Measurements from ENCODE around the gene SMOC2. TPM values are rescaled to one million over a fixed set of nuclear protein-coding genes. Genes with fewer than 3 reads are reported as not detected.

Gene SMOC2
- total and polyA plus RNA-seq, 7 donors = 12.3 to 90.3 (median 22.8) TPM

DNA sequence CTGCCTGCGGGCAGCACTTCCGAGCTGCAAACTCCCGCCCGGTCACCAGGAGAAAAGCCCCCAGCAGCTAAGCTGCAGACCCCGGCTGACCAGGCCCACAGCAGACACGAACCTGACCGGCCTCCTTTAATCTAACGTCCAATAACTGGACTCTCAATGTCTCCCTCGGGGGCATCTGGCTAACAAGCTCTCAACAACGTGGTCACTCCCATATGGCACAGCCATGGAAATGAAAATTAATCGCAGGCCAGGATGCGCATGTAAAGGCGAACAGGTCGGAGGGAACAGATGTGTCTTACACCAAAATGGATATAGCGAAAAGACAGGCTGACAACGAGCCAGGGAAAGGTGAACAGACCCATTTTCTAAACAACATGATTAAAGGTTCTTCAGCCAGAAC, 44.4 kb upstream of the SMOC2 start:
- no peaks in the 10 kb centered on the region for H3K36me3 ChIP-seq (ENCODE audit: insufficient read depth in 1 of 2, low read depth in 1 of 2)
- no peaks in the 10 kb centered on the region for H3K27me3 ChIP-seq (ENCODE audit: insufficient read depth in 3 of 3, low read length in 2 of 3)
- ATAC-seq (no peak), DNase-seq (no peak)
- H3K9me3 ChIP-seq = no peaks in the 10 kb centered on the region
- intact Hi-C loops (cut with DNase I) = no loop called here
- TF ChIP-seq, protein P1, sequence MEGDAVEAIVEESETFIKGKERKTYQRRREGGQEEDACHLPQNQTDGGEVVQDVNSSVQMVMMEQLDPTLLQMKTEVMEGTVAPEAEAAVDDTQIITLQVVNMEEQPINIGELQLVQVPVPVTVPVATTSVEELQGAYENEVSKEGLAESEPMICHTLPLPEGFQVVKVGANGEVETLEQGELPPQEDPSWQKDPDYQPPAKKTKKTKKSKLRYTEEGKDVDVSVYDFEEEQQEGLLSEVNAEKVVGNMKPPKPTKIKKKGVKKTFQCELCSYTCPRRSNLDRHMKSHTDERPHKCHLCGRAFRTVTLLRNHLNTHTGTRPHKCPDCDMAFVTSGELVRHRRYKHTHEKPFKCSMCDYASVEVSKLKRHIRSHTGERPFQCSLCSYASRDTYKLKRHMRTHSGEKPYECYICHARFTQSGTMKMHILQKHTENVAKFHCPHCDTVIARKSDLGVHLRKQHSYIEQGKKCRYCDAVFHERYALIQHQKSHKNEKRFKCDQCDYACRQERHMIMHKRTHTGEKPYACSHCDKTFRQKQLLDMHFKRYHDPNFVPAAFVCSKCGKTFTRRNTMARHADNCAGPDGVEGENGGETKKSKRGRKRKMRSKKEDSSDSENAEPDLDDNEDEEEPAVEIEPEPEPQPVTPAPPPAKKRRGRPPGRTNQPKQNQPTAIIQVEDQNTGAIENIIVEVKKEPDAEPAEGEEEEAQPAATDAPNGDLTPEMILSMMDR (IDR thresholded peaks at IDR 0.05) = no peak
- WGBS, 3 donors = 72 to 77% (median 73%) methylated on average over 16 of the region's 16 CpGs
- H3K27ac ChIP-seq = no peak overlapping the region
- H3K4me1 ChIP-seq = no peaks in the 10 kb centered on the region
- no peak overlapping the region for H3K4me3 ChIP-seq

GRCh38 chr6:168397012-168397411, 44.0 kb upstream of the SMOC2 start:
- TF ChIP-seq, protein P1 (IDR thresholded peaks at IDR 0.05) = no peak
- DNase-seq (no peak), ATAC-seq (no peak)
- 73 to 78% (median 75%) methylated on average over 10 of the region's 10 CpGs for WGBS, 3 donors
- Histone ChIP-seq H3K27me3 (ENCODE audit: insufficient read depth in 3 of 3, low read length in 2 of 3) (no peaks in the 10 kb centered on the region), H3K36me3 (ENCODE audit: insufficient read depth in 1 of 2, low read depth in 1 of 2) (no peaks in the 10 kb centered on the region), H3K4me1 (no peaks in the 10 kb centered on the region), H3K9me3 (no peaks in the 10 kb centered on the region), H3K4me3 (no peak overlapping the region), H3K27ac (no peak overlapping the region)
- intact Hi-C loops (cut with DNase I) = no loop called here

DNA sequence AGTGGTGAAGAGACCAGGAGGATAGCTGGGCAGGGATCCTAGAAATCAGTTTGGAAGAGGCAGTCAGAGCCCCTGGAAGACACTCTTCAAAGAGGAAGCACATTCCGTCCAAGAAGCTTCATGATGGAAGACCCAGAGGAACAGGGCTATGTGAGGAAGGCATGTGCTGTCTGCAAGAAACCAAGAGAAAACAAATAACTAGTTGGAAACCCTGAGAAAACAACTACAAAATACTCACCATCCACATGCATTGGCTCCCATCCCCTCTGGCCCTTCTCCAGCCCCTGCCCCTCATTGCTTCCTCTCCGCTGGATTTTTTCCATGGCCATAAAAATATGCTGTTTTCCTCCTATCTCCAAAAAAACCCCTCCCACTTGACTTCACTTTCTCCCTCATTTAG, 40.9 kb upstream of the SMOC2 start:
- Histone ChIP-seq H3K4me3 (no peak overlapping the region), H3K27ac (no peak overlapping the region), H3K36me3 (ENCODE audit: insufficient read depth in 1 of 2, low read depth in 1 of 2) (no peaks in the 10 kb centered on the region), H3K27me3 (ENCODE audit: insufficient read depth in 3 of 3, low read length in 2 of 3) (no peaks in the 10 kb centered on the region), H3K4me1 (no peaks in the 10 kb centered on the region), H3K9me3 (no peaks in the 10 kb centered on the region)
- ATAC-seq (peak in 3 of 4 donors; percentile 47 to 71 (median 60)), DNase-seq (peak; percentile 49 to 82)
- TF ChIP-seq, protein P1 (IDR thresholded peaks at IDR 0.05) = no peak
- WGBS, 3 donors = 26 to 34% (median 32%) methylated on average over 2 of the region's 2 CpGs
- intact Hi-C loops (cut with DNase I) = no loop called here

DNA sequence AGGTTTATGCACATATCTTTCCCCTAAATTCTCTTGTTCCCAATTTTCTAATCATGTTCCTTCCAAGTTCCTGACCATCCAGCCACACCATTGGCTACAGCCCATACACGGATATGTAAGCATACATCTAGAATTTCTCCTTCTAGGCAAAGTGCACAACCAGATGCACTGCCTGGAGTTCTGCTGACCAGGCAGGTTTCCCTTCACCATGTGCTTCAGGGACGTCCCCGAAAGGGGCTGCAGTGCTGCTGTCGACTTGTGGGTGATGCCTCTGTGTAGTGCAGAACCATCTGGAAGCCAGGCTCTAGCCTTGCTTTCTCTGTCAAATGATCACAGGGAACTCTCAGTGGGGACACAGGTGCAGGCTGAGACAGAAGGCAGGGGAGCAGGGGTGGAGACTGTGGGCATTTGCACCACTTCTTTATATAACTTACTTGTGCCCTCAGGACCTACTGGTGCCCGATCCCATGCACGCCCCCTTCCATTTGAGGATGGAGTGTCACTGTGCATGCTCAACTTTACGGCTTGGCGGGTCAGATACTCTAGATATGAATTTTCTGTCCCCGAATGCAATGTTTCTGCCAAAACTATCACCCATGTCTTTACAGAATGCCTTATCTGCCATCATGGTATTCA, 37.5 kb upstream of the SMOC2 start:
- no peaks in the 10 kb centered on the region for H3K9me3 ChIP-seq
- intact Hi-C loops (cut with DNase I) = no loop called here
- no peaks in the 10 kb centered on the region for H3K4me1 ChIP-seq
- H3K36me3 ChIP-seq (ENCODE audit: insufficient read depth in 1 of 2, low read depth in 1 of 2) = no peaks in the 10 kb centered on the region
- no peak for ATAC-seq
- no peak overlapping the region for H3K27ac ChIP-seq
- H3K27me3 ChIP-seq (ENCODE audit: insufficient read depth in 3 of 3, low read length in 2 of 3) = no peaks in the 10 kb centered on the region
- WGBS, 3 donors = 77 to 90% (median 80%) methylated on average over 9 of the region's 9 CpGs
- H3K4me3 ChIP-seq = no peak overlapping the region
- TF ChIP-seq, protein P1 (IDR thresholded peaks at IDR 0.05) = no peak
- no peak for DNase-seq

GRCh38 chr6:168404560-168404959, 36.4 kb upstream of the SMOC2 start:
- WGBS, 3 donors = 46 to 69% (median 54%) methylated on average over 1 of the region's 1 CpG
- DNase-seq = no peak

More at GRCh38 chr6:168404560-168404959, 36.4 kb upstream of the SMOC2 start:
- Histone ChIP-seq H3K4me1 (no peaks in the 10 kb centered on the region), H3K27ac (no peak overlapping the region), H3K27me3 (ENCODE audit: insufficient read depth in 3 of 3, low read length in 2 of 3) (no peaks in the 10 kb centered on the region), H3K9me3 (no peaks in the 10 kb centered on the region), H3K4me3 (no peak overlapping the region), H3K36me3 (ENCODE audit: insufficient read depth in 1 of 2, low read depth in 1 of 2) (no peaks in the 10 kb centered on the region)
- TF ChIP-seq, protein P1 (IDR thresholded peaks at IDR 0.05) = no peak
- ATAC-seq = no peak
- intact Hi-C loops (cut with DNase I) = no loop called here

All from psoas muscle (tissue), 8 donors.